ENCODE data around the gene GLDN. TPM values are rescaled to one million over a fixed set of nuclear protein-coding genes. Genes with fewer than 3 reads are reported as not detected.

GLDN gene
- polyA plus RNA-seq (2013) = not detected

GRCh38 chr15:51341366-51342226, at the start of gene GLDN:
Gene GLDN, plus strand, starts transcription at chr15:51341655. Its CDS starts 30 bp downstream, at chr15:51341685.
- WGBS (ENCODE audit: insufficient coverage) = 7% methylated on average over 56 of the region's 76 CpGs
- ChIA-PET CTCF (no interaction called here), POLR2A (interaction anchor here (1.1 kb wide), 1 partner anchor 37 kb away, joined by 3 read pairs; no protein-coding TSS in a partner anchor)
- Histone ChIP-seq H3K4me3 (ENCODE audit: control insufficient read depth in 1 of 7, extremely low read depth in 1 of 7, insufficient read depth in 4 of 7, low read depth in 2 of 7, low read length in 6 of 7) (peak within 1 kb of the TSS in 6 of 7 experiments; percentile 30 to 67 (median 43)), H3K27me3 (replicated peaks in 2 of 5; ENCODE audit: control insufficient read depth in 4 of 5, insufficient read depth in 5 of 5, low read length in 4 of 5) (peaks cover 0 to 39% (median 18%) of the 10 kb centered on the region in 5 experiments), H3K36me3 (ENCODE audit: control insufficient read depth in 4 of 4, insufficient read depth in 4 of 4, low read length in 3 of 4) (no peaks in the 10 kb centered on the region), H3K4me1 (ENCODE audit: control extremely low read depth in 1 of 4, control insufficient read depth in 4 of 4, insufficient read depth in 4 of 4, low read length in 3 of 4) (peaks cover 0 to 12% (median 8%) of the 10 kb centered on the region in 4 experiments), H3K9me3 (ENCODE audit: control extremely low read depth in 1 of 5, control insufficient read depth in 4 of 5, insufficient read depth in 2 of 5, low read depth in 1 of 5, low read length in 4 of 5) (no peaks in the 10 kb centered on the region), H3K27ac (ENCODE audit: insufficient read depth in 1 of 2, low read depth in 1 of 2, low read length in 2 of 2, poor library complexity in 1 of 2, severe bottlenecking in 2 of 2) (no peak within 1 kb of the TSS)
- DNase-seq = peak in 2 of 3 donors; percentile 11 to 16

GRCh38 chr15:51298620-51299019, 42.8 kb upstream of the GLDN start:
- H3K27me3 ChIP-seq (replicated peaks in 2 of 5; ENCODE audit: control insufficient read depth in 4 of 5, insufficient read depth in 5 of 5, low read length in 4 of 5) = peaks cover 0 to 4% (median 0%) of the 10 kb centered on the region in 5 experiments
- no peak overlapping the region for H3K4me3 ChIP-seq (ENCODE audit: control insufficient read depth in 1 of 7, extremely low read depth in 1 of 7, insufficient read depth in 4 of 7, low read depth in 2 of 7, low read length in 6 of 7)
- DNase-seq = no peak
- 100% methylated on average over 1 of the region's 2 CpGs for WGBS (ENCODE audit: insufficient coverage)
- CTCF ChIA-PET = interaction anchor here (1.6 kb wide), 1 partner anchor 24 kb away, joined by 4 read pairs; no protein-coding TSS in a partner anchor
- H3K27ac ChIP-seq (ENCODE audit: insufficient read depth in 1 of 2, low read depth in 1 of 2, low read length in 2 of 2, poor library complexity in 1 of 2, severe bottlenecking in 2 of 2) = no peak overlapping the region
- peaks cover 0 to 2% (median 0%) of the 10 kb centered on the region in 5 experiments for H3K9me3 ChIP-seq (ENCODE audit: control extremely low read depth in 1 of 5, control insufficient read depth in 4 of 5, insufficient read depth in 2 of 5, low read depth in 1 of 5, low read length in 4 of 5)
- no peaks in the 10 kb centered on the region for H3K4me1 ChIP-seq (ENCODE audit: control extremely low read depth in 1 of 4, control insufficient read depth in 4 of 4, insufficient read depth in 4 of 4, low read length in 3 of 4)
- POLR2A ChIA-PET = interaction anchor here (0.6 kb wide), 1 partner anchor 268 kb away, joined by 5 read pairs; no protein-coding TSS in a partner anchor
- no peaks in the 10 kb centered on the region for H3K36me3 ChIP-seq (ENCODE audit: control insufficient read depth in 4 of 4, insufficient read depth in 4 of 4, low read length in 3 of 4)

GRCh38 chr15:51299187-51300015, 42.1 kb upstream of the GLDN start:
- Histone ChIP-seq H3K36me3 (ENCODE audit: control insufficient read depth in 4 of 4, insufficient read depth in 4 of 4, low read length in 3 of 4) (no peaks in the 10 kb centered on the region), H3K27me3 (replicated peaks in 2 of 5; ENCODE audit: control insufficient read depth in 4 of 5, insufficient read depth in 5 of 5, low read length in 4 of 5) (peaks cover 0 to 4% (median 0%) of the 10 kb centered on the region in 5 experiments), H3K4me3 (ENCODE audit: control insufficient read depth in 1 of 7, extremely low read depth in 1 of 7, insufficient read depth in 4 of 7, low read depth in 2 of 7, low read length in 6 of 7) (no peak overlapping the region), H3K27ac (ENCODE audit: insufficient read depth in 1 of 2, low read depth in 1 of 2, low read length in 2 of 2, poor library complexity in 1 of 2, severe bottlenecking in 2 of 2) (no peak overlapping the region), H3K4me1 (ENCODE audit: control extremely low read depth in 1 of 4, control insufficient read depth in 4 of 4, insufficient read depth in 4 of 4, low read length in 3 of 4) (no peaks in the 10 kb centered on the region), H3K9me3 (ENCODE audit: control extremely low read depth in 1 of 5, control insufficient read depth in 4 of 5, insufficient read depth in 2 of 5, low read depth in 1 of 5, low read length in 4 of 5) (peaks cover 0 to 2% (median 0%) of the 10 kb centered on the region in 5 experiments)
- 98% methylated on average over 4 of the region's 5 CpGs for WGBS (ENCODE audit: insufficient coverage)
- no peak for DNase-seq
- ChIA-PET CTCF (interaction anchor here (1.6 kb wide), 1 partner anchor 23 kb away, joined by 4 read pairs; no protein-coding TSS in a partner anchor), POLR2A (no interaction called here)

GRCh38 chr15:51302480-51302879, 39.0 kb upstream of the GLDN start:
- Histone ChIP-seq H3K36me3 (ENCODE audit: control insufficient read depth in 4 of 4, insufficient read depth in 4 of 4, low read length in 3 of 4) (no peaks in the 10 kb centered on the region), H3K27ac (ENCODE audit: insufficient read depth in 1 of 2, low read depth in 1 of 2, low read length in 2 of 2, poor library complexity in 1 of 2, severe bottlenecking in 2 of 2) (no peak overlapping the region), H3K9me3 (ENCODE audit: control extremely low read depth in 1 of 5, control insufficient read depth in 4 of 5, insufficient read depth in 2 of 5, low read depth in 1 of 5, low read length in 4 of 5) (peaks cover 0 to 2% (median 0%) of the 10 kb centered on the region in 5 experiments), H3K4me1 (ENCODE audit: control extremely low read depth in 1 of 4, control insufficient read depth in 4 of 4, insufficient read depth in 4 of 4, low read length in 3 of 4) (no peaks in the 10 kb centered on the region), H3K4me3 (ENCODE audit: control insufficient read depth in 1 of 7, extremely low read depth in 1 of 7, insufficient read depth in 4 of 7, low read depth in 2 of 7, low read length in 6 of 7) (no peak overlapping the region), H3K27me3 (replicated peaks in 2 of 5; ENCODE audit: control insufficient read depth in 4 of 5, insufficient read depth in 5 of 5, low read length in 4 of 5) (peaks cover 0 to 1% (median 0%) of the 10 kb centered on the region in 5 experiments)
- POLR2A ChIA-PET = no interaction called here
- DNase-seq = no peak
- 84% methylated on average over 6 of the region's 6 CpGs for WGBS (ENCODE audit: insufficient coverage)
- CTCF ChIA-PET = interaction anchor here (1.2 kb wide), 1 partner anchor 10 kb away, joined by 3 read pairs; no protein-coding TSS in a partner anchor

GRCh38 chr15:51303462-51303980, 37.9 kb upstream of the GLDN start:
- ChIA-PET CTCF (interaction anchor here (1.2 kb wide), 1 partner anchor 11 kb away, joined by 3 read pairs; no protein-coding TSS in a partner anchor), POLR2A (no interaction called here)
- peaks cover 0 to 3% (median 0%) of the 10 kb centered on the region in 5 experiments for H3K27me3 ChIP-seq (replicated peaks in 2 of 5; ENCODE audit: control insufficient read depth in 4 of 5, insufficient read depth in 5 of 5, low read length in 4 of 5)

GRCh38 chr15:51307325-51307724, 34.1 kb upstream of the GLDN start:
- Histone ChIP-seq H3K27me3 (replicated peaks in 2 of 5; ENCODE audit: control insufficient read depth in 4 of 5, insufficient read depth in 5 of 5, low read length in 4 of 5) (peaks cover 0 to 4% (median 2%) of the 10 kb centered on the region in 5 experiments), H3K27ac (ENCODE audit: insufficient read depth in 1 of 2, low read depth in 1 of 2, low read length in 2 of 2, poor library complexity in 1 of 2, severe bottlenecking in 2 of 2) (no peak overlapping the region), H3K9me3 (ENCODE audit: control extremely low read depth in 1 of 5, control insufficient read depth in 4 of 5, insufficient read depth in 2 of 5, low read depth in 1 of 5, low read length in 4 of 5) (no peaks in the 10 kb centered on the region), H3K36me3 (ENCODE audit: control insufficient read depth in 4 of 4, insufficient read depth in 4 of 4, low read length in 3 of 4) (no peaks in the 10 kb centered on the region), H3K4me3 (ENCODE audit: control insufficient read depth in 1 of 7, extremely low read depth in 1 of 7, insufficient read depth in 4 of 7, low read depth in 2 of 7, low read length in 6 of 7) (no peak overlapping the region), H3K4me1 (ENCODE audit: control extremely low read depth in 1 of 4, control insufficient read depth in 4 of 4, insufficient read depth in 4 of 4, low read length in 3 of 4) (peaks cover 0 to 3% (median 0%) of the 10 kb centered on the region in 4 experiments)
- POLR2A ChIA-PET = no interaction called here
- DNase-seq = no peak
- WGBS (ENCODE audit: insufficient coverage) = 100% methylated on average over 3 of the region's 3 CpGs
- CTCF ChIA-PET = interaction anchor here (0.8 kb wide), 1 partner anchor 13 kb away, joined by 3 read pairs; no protein-coding TSS in a partner anchor

More at GRCh38 chr15:51303462-51303980, 37.9 kb upstream of the GLDN start:
- H3K27ac ChIP-seq (ENCODE audit: insufficient read depth in 1 of 2, low read depth in 1 of 2, low read length in 2 of 2, poor library complexity in 1 of 2, severe bottlenecking in 2 of 2) = no peak overlapping the region
- H3K4me1 ChIP-seq (ENCODE audit: control extremely low read depth in 1 of 4, control insufficient read depth in 4 of 4, insufficient read depth in 4 of 4, low read length in 3 of 4) = no peaks in the 10 kb centered on the region
- DNase-seq = no peak
- peaks cover 0 to under 1% (median 0%) of the 10 kb centered on the region in 5 experiments for H3K9me3 ChIP-seq (ENCODE audit: control extremely low read depth in 1 of 5, control insufficient read depth in 4 of 5, insufficient read depth in 2 of 5, low read depth in 1 of 5, low read length in 4 of 5)
- H3K36me3 ChIP-seq (ENCODE audit: control insufficient read depth in 4 of 4, insufficient read depth in 4 of 4, low read length in 3 of 4) = no peaks in the 10 kb centered on the region
- H3K4me3 ChIP-seq (ENCODE audit: control insufficient read depth in 1 of 7, extremely low read depth in 1 of 7, insufficient read depth in 4 of 7, low read depth in 2 of 7, low read length in 6 of 7) = no peak overlapping the region
- 87% methylated on average over 2 of the region's 2 CpGs for WGBS (ENCODE audit: insufficient coverage)
